Progenitor cell of endocrine pancreas (in vitro differentiated cells): Measurements from ENCODE around the gene RCOR1. TPM values are rescaled to one million over a fixed set of nuclear protein-coding genes. Genes with fewer than 3 reads are reported as not detected.

Source experiments
- DNase-seq: peaks from one replicate; pipeline ENCODE4 v3.0.0; 2021; ENCODE audit warnings: low spot score; ENCODE audit not compliant: unreplicated experiment
- H3K27ac Mint-ChIP-seq: 2 replicates; pipeline ENCODE4 v1.8.0; 2021; ENCODE audit warnings: mild to moderate bottlenecking, moderate library complexity, mixed read lengths
- H3K27me3 Mint-ChIP-seq: 2 replicates; pipeline ENCODE4 v1.8.0; 2021; ENCODE audit warnings: mixed read lengths
- H3K36me3 Mint-ChIP-seq: 2 replicates; pipeline ENCODE4 v1.8.0; 2022; ENCODE audit warnings: mixed read lengths; ENCODE audit not compliant: insufficient read depth
- H3K4me1 Mint-ChIP-seq: 2 replicates; pipeline ENCODE4 v1.8.0; 2021; ENCODE audit warnings: low read depth, mixed read lengths
- H3K4me3 Mint-ChIP-seq: 2 replicates; pipeline ENCODE4 v1.8.0; 2021; ENCODE audit warnings: low read depth, mild to moderate bottlenecking, moderate library complexity, mixed read lengths
- H3K9me3 Mint-ChIP-seq: 2 replicates; pipeline ENCODE4 v1.8.0; 2021; ENCODE audit warnings: low read depth, mixed read lengths
- total RNA-seq: library from RNA; stranded (reverse); gene quantifications from 2 replicates; pipeline ENCODE4 v1.2.1, GENCODE V29; 2021
- TF ChIP-seq, protein P1 (sequence below): fragments of 200-600 bp; sonication (generic); IDR thresholded peaks from one replicate; pipeline ENCODE4 v1.5.0; 2021; ENCODE audit warnings: antibody characterized with exemption, mild to moderate bottlenecking; ENCODE audit not compliant: unreplicated experiment

RCOR1 gene
- total RNA-seq, 1 donor from 2014 or later: 41.9 TPM

DNA sequence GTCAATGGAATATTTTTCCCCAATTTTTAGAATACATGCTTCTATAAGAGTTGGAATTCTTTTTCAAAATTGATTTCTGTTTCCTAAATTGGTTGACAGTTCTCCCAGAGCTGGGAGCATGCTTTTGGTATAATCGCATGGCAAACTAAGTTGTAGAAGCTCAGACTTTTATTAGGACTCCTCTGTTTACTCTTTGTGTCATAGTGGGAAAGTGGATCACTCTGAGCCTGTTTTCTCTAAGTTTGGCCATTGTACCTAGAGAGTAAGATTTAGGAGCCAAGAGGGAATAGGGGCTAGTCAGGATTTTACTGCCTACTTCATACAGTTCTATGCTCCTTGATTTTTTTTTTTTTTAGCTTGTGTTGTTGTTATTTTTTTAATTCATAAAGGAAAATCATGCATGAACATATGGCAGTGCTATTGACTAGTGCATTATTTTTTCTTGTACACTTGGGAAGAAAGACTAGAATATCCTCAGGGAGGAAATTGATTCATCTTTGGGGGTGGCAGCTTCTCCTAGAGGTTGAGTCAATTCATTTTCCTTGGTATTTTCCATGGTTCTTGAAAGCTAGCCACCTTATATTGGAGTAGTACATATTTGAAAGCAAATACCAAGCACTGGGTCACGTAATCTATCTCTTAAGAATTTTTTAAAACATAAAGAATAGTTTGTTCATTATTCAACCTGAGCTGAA lies 107.1 kb downstream of the RCOR1 start:
- Mint-ChIP-seq H3K4me3 (no peak overlapping the region), H3K9me3 (peaks cover 10% of the 10 kb centered on the region), H3K27ac (no peak overlapping the region), H3K27me3 (no peaks in the 10 kb centered on the region), H3K36me3 (peaks cover 26% of the 10 kb centered on the region), H3K4me1 (peaks cover 27% of the 10 kb centered on the region)
- TF ChIP-seq, protein P1, sequence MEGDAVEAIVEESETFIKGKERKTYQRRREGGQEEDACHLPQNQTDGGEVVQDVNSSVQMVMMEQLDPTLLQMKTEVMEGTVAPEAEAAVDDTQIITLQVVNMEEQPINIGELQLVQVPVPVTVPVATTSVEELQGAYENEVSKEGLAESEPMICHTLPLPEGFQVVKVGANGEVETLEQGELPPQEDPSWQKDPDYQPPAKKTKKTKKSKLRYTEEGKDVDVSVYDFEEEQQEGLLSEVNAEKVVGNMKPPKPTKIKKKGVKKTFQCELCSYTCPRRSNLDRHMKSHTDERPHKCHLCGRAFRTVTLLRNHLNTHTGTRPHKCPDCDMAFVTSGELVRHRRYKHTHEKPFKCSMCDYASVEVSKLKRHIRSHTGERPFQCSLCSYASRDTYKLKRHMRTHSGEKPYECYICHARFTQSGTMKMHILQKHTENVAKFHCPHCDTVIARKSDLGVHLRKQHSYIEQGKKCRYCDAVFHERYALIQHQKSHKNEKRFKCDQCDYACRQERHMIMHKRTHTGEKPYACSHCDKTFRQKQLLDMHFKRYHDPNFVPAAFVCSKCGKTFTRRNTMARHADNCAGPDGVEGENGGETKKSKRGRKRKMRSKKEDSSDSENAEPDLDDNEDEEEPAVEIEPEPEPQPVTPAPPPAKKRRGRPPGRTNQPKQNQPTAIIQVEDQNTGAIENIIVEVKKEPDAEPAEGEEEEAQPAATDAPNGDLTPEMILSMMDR: no peak
- no peak for DNase-seq

DNA sequence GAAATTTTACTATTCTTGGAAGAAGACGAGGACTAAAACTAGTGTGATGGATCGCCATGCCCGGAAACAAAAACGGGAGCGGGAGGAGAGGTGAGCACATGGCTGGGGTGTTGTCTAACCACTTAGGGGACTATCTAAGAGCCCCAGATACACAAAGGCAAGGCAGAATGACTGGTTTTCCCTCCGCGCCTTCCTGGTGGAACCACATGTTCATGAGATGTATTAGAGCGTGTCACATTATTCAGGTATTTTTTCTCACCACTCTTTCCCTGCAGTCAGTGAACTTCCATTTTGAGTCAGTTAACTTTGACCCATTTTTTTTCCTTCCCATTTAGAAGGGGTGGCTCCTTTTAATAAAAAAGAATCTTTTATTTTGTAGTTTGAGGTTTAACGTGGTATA lies 116.0 kb downstream of the RCOR1 start:
- H3K27ac Mint-ChIP-seq: no peak overlapping the region
- TF ChIP-seq, protein P1: no peak
- no peak for DNase-seq
- peaks cover 5% of the 10 kb centered on the region for H3K9me3 Mint-ChIP-seq
- H3K4me1 Mint-ChIP-seq: no peaks in the 10 kb centered on the region
- no peaks in the 10 kb centered on the region for H3K27me3 Mint-ChIP-seq
- H3K4me3 Mint-ChIP-seq: no peak overlapping the region
- peaks cover 24% of the 10 kb centered on the region for H3K36me3 Mint-ChIP-seq

DNA sequence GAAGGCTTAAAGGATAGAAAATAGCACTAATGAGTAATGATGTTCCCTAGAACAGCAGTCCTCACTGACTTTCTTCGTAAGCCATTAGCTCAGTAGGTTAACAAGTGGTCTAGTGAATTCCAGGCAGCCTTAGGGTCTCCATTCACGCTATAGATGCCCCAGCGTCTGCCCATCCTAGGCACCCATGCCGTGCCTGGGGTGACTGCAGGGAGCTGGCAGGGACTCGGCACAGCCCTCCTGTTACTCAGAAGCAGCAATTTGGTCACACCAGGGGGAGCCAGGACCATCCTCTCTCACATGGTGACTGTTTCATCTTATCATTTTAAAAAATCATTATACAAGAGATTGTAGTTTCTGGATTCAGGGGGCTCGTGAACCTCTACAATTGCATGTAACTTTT lies 118.8 kb downstream of the RCOR1 start:
- DNase-seq: no peak
- TF ChIP-seq, protein P1: no peak
- Mint-ChIP-seq H3K9me3 (no peaks in the 10 kb centered on the region), H3K4me1 (no peaks in the 10 kb centered on the region), H3K27ac (no peak overlapping the region), H3K36me3 (peaks cover 17% of the 10 kb centered on the region), H3K4me3 (no peak overlapping the region), H3K27me3 (no peaks in the 10 kb centered on the region)

DNA sequence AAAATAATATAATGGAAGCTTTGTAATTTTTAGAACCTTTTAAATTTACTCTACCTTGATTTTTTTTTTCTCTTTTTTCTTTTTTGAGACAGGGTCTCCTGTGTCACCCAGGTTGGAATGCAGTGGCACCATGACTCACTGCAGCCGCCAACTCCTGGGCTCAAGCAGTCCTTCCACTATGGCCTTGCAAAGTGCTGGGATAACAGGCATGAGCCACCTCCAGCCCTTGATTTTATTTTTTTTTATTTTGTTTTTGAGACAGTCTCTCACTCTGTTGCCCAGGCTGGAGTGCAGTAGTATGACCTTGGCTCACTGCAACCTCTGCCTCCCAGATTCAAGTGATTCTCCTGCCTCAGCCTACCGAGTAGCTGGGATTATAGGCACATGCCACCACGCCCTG lies 119.5 kb downstream of the RCOR1 start:
- Mint-ChIP-seq H3K27me3 (no peaks in the 10 kb centered on the region), H3K36me3 (peaks cover 17% of the 10 kb centered on the region), H3K4me1 (no peaks in the 10 kb centered on the region), H3K4me3 (no peak overlapping the region), H3K27ac (peak overlapping the region; percentile 33), H3K9me3 (no peaks in the 10 kb centered on the region)
- TF ChIP-seq, protein P1: no peak
- DNase-seq: no peak

DNA sequence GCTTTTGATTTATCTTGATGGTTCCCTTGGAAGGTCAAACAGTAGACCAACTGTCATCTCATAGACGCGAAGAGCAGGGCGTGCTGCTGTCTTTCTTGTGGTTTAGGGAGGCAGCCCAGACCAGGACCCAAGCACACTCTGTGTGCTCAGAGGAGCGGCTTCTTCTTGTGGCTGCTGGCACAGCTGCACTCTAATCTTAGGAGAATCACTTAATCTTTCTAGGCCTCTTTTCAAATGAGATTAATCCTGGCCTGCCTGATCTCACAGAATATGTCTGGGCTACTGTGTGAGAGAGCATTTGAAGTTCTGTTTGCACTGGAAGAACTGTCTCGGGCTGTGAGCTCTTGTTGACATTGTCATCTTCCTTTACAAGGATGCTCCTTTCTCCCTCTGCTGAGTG lies 124.8 kb downstream of the RCOR1 start:
- TF ChIP-seq, protein P1: no peak
- Mint-ChIP-seq H3K4me1 (peaks cover 2% of the 10 kb centered on the region), H3K27ac (no peak overlapping the region), H3K9me3 (no peaks in the 10 kb centered on the region), H3K27me3 (no peaks in the 10 kb centered on the region), H3K36me3 (peaks cover 30% of the 10 kb centered on the region), H3K4me3 (no peak overlapping the region)
- no peak for DNase-seq
